Liver (tissue), 9 donors: ENCODE data around the gene RALGPS2. TPM values are rescaled to one million over a fixed set of nuclear protein-coding genes. Genes with fewer than 3 reads are reported as not detected.

ENCODE experiments used
- DNase-seq: peaks from one replicate; pipeline ENCODE4 v3.0.0-alpha.2; 2017; ENCODE audit warnings: low spot score
- H3K27ac ChIP-seq, 2 donors: one replicate each; pipeline ENCODE4 v1.7.0; 2013; ENCODE audit warnings: inconsistent platforms in 2 of 2, low read length in 2 of 2, control low read depth in 1 of 2, low read depth in 1 of 2, mild to moderate bottlenecking in 1 of 2
- H3K27me3 ChIP-seq, 4 donors: one replicate each; pipeline versions ENCODE4 v1.6.1 to v1.7.0; 2013; ENCODE audit warnings: low read length in 3 of 4, inconsistent platforms in 1 of 4, mild to moderate bottlenecking in 1 of 4, moderate library complexity in 1 of 4; ENCODE audit not compliant: control insufficient read depth in 4 of 4, insufficient read depth in 4 of 4
- H3K36me3 ChIP-seq, 4 donors: one replicate each; pipeline versions ENCODE4 v1.6.1 to v1.7.0; 2013; ENCODE audit warnings: low read length in 3 of 4, mild to moderate bottlenecking in 3 of 4, low read depth in 1 of 4, moderate library complexity in 1 of 4; ENCODE audit not compliant: control insufficient read depth in 4 of 4, insufficient read depth in 3 of 4
- H3K4me1 ChIP-seq, 4 donors: one replicate each; pipeline versions ENCODE4 v1.6.1 to v1.7.0; 2013; ENCODE audit warnings: low read length in 3 of 4, mild to moderate bottlenecking in 3 of 4, moderate library complexity in 1 of 4; ENCODE audit not compliant: control insufficient read depth in 4 of 4, insufficient read depth in 4 of 4
- H3K4me3 ChIP-seq, 3 donors: one replicate each; pipeline versions ENCODE4 v1.6.1 to v1.7.0; 2013; ENCODE audit warnings: low read length in 3 of 3, control low read depth in 1 of 3, low read depth in 1 of 3, mild to moderate bottlenecking in 1 of 3
- H3K9ac ChIP-seq, 2 donors: one replicate each; pipeline ENCODE4 v1.7.0; 2013; ENCODE audit warnings: low read length in 2 of 2, mild to moderate bottlenecking in 2 of 2, moderate library complexity in 2 of 2, control low read depth in 1 of 2, low read depth in 1 of 2
- H3K9me3 ChIP-seq, 4 donors: one replicate each; pipeline versions ENCODE4 v1.6.1 to v1.7.0; 2013; ENCODE audit warnings: low read length in 3 of 4; ENCODE audit not compliant: control insufficient read depth in 4 of 4
- ATF3 ChIP-seq: IDR thresholded peaks from 2 replicates; pipeline ENCODE4 v1.6.1; 2016; ENCODE audit warnings: antibody characterized with exemption
- CTCF ChIP-seq: fragments of 150-350 bp; IDR thresholded peaks from 2 replicates; pipeline ENCODE4 v1.5.1; 2017; ENCODE audit warnings: improper control_type of control experiment, low read depth, low read length; ENCODE audit not compliant: missing input control
- EGR1 ChIP-seq, 2 donors: IDR thresholded peaks; 2 replicates each; pipeline ENCODE4 v1.6.1; 2016 to 2018; ENCODE audit warnings: antibody characterized with exemption in 2 of 2, low read depth in 2 of 2
- FOXA1 ChIP-seq: IDR thresholded peaks from 2 replicates; pipeline ENCODE4 v1.6.1; 2016; ENCODE audit warnings: antibody characterized with exemption
- FOXA2 ChIP-seq: IDR thresholded peaks from 2 replicates; pipeline ENCODE4 v1.6.1; 2016; ENCODE audit warnings: antibody characterized with exemption
- GABPA ChIP-seq, 2 donors: IDR thresholded peaks in 1 of 2; conservative IDR thresholded peaks in 1 of 2; 2 replicates each; pipeline ENCODE4 v1.6.1; 2016; ENCODE audit warnings: antibody characterized with exemption in 2 of 2, mild to moderate bottlenecking in 1 of 2, moderate library complexity in 1 of 2
- HNF4A ChIP-seq, 2 donors: conservative IDR thresholded peaks; 2 replicates each; pipeline ENCODE4 v1.6.1; 2016; ENCODE audit warnings: antibody characterized with exemption in 2 of 2, mild to moderate bottlenecking in 2 of 2
- HNF4G ChIP-seq: IDR thresholded peaks from 2 replicates; pipeline ENCODE4 v1.6.1; 2016; ENCODE audit warnings: antibody characterized with exemption
- JUND ChIP-seq, 2 donors: IDR thresholded peaks; 2 replicates each; pipeline ENCODE4 v1.6.1; 2016; ENCODE audit warnings: antibody characterized with exemption in 2 of 2
- NR2F2 ChIP-seq: IDR thresholded peaks from 2 replicates; pipeline ENCODE4 v1.6.1; 2016; ENCODE audit warnings: antibody characterized with exemption
- RAD21 ChIP-seq, 2 donors: IDR thresholded peaks; 2 replicates each; pipeline ENCODE4 v1.6.1; 2016; ENCODE audit warnings: antibody characterized with exemption in 2 of 2, mild to moderate bottlenecking in 2 of 2
- RXRA ChIP-seq, 2 donors: IDR thresholded peaks; 2 replicates each; pipeline ENCODE4 v1.6.1; 2017 to 2018; ENCODE audit warnings: antibody characterized with exemption in 2 of 2, mild to moderate bottlenecking in 1 of 2
- SP1 ChIP-seq: IDR thresholded peaks from 2 replicates; pipeline ENCODE4 v1.6.1; 2018; ENCODE audit warnings: antibody characterized with exemption, mild to moderate bottlenecking
- TAF1 ChIP-seq: conservative IDR thresholded peaks from 2 replicates; pipeline ENCODE4 v1.6.1; 2016; ENCODE audit warnings: antibody characterized with exemption, mild to moderate bottlenecking
- YY1 ChIP-seq: IDR thresholded peaks from 2 replicates; pipeline ENCODE4 v1.6.1; 2016; ENCODE audit warnings: antibody characterized with exemption, mild to moderate bottlenecking
- WGBS: extraction: QIAGEN DNeasy Blood & Tissue Kit; methylation state at CpG from one replicate; pipeline ENCODE4 v1.1.7; 2013; 5-methylcytosine and 5-hydroxymethylcytosine counted together
- polyA plus RNA-seq, 2 donors: library from polyadenylated mRNA; stranded (reverse) in 1 of 2; unstranded in 1 of 2; fragments of 200-250 nt in 1 of 2; fragments of >200 nt in 1 of 2; fragmentation: Nextera tagmentation in 1 of 2; extraction: Ambion mirVana in 1 of 2; gene quantifications; one replicate each; pipeline versions ENCODE4 v1.2.1 to v1.2.3, GENCODE V29; 2013 to 2015
- total RNA-seq, 2 donors: library from RNA; depleted of rRNA; stranded (reverse); fragments of >200 nt; gene quantifications; one replicate each; pipeline ENCODE4 v1.2.3, GENCODE V29; 2014
- TF ChIP-seq, protein P1 (sequence below): IDR thresholded peaks from 2 replicates; pipeline ENCODE4 v1.6.1; 2016; ENCODE audit warnings: antibody characterized with exemption, mild to moderate bottlenecking
- TF ChIP-seq, protein P2 (sequence below): IDR thresholded peaks from 2 replicates; pipeline ENCODE4 v1.6.1; 2016; ENCODE audit warnings: antibody characterized with exemption
- TF ChIP-seq, protein P3 (sequence below): IDR thresholded peaks from 2 replicates; pipeline ENCODE4 v1.6.1; 2016; ENCODE audit warnings: antibody characterized with exemption
- donor health status: healthy.
- donor health status: healthy.
- donor health status: healthy.
- donor health status: healthy.
- donor health status: healthy.

RALGPS2 gene
- total and polyA plus RNA-seq, 4 donors = 8.1 to 39.2 (median 16.9) TPM

GRCh38 chr1:178740491-178740890, 15.4 kb downstream of the RALGPS2 start:
- no peaks in the 10 kb centered on the region for H3K27me3 ChIP-seq
- peaks cover 0 to 8% (median 0%) of the 10 kb centered on the region in 4 donors for H3K36me3 ChIP-seq
- peaks cover 0 to 7% (median 5%) of the 10 kb centered on the region in 4 donors for H3K4me1 ChIP-seq
- H3K4me3 ChIP-seq = no peak overlapping the region
- TF ChIP-seq ATF3 = no peak
- no peak for TF ChIP-seq YY1
- no peak for TF ChIP-seq FOXA2
- no peak for TF ChIP-seq HNF4G
- no peak for TF ChIP-seq HNF4A (conservative IDR thresholded peaks at IDR 0.05)
- TF ChIP-seq FOXA1 = no peak
- TF ChIP-seq GABPA (IDR thresholded peaks at IDR 0.05 in 1 of 2, conservative IDR thresholded peaks at IDR 0.05 in 1 of 2) = no peak
- no peak for TF ChIP-seq NR2F2
- TF ChIP-seq JUND (IDR thresholded peaks at IDR 0.05) = no peak
- TF ChIP-seq EGR1 (IDR thresholded peaks at IDR 0.05; ENCODE audit: low read depth in 2 of 2) = no peak
- TF ChIP-seq, protein P1, sequence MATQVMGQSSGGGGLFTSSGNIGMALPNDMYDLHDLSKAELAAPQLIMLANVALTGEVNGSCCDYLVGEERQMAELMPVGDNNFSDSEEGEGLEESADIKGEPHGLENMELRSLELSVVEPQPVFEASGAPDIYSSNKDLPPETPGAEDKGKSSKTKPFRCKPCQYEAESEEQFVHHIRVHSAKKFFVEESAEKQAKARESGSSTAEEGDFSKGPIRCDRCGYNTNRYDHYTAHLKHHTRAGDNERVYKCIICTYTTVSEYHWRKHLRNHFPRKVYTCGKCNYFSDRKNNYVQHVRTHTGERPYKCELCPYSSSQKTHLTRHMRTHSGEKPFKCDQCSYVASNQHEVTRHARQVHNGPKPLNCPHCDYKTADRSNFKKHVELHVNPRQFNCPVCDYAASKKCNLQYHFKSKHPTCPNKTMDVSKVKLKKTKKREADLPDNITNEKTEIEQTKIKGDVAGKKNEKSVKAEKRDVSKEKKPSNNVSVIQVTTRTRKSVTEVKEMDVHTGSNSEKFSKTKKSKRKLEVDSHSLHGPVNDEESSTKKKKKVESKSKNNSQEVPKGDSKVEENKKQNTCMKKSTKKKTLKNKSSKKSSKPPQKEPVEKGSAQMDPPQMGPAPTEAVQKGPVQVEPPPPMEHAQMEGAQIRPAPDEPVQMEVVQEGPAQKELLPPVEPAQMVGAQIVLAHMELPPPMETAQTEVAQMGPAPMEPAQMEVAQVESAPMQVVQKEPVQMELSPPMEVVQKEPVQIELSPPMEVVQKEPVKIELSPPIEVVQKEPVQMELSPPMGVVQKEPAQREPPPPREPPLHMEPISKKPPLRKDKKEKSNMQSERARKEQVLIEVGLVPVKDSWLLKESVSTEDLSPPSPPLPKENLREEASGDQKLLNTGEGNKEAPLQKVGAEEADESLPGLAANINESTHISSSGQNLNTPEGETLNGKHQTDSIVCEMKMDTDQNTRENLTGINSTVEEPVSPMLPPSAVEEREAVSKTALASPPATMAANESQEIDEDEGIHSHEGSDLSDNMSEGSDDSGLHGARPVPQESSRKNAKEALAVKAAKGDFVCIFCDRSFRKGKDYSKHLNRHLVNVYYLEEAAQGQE = no peak
- no peak for TF ChIP-seq RXRA (IDR thresholded peaks at IDR 0.05)
- TF ChIP-seq, protein P2, sequence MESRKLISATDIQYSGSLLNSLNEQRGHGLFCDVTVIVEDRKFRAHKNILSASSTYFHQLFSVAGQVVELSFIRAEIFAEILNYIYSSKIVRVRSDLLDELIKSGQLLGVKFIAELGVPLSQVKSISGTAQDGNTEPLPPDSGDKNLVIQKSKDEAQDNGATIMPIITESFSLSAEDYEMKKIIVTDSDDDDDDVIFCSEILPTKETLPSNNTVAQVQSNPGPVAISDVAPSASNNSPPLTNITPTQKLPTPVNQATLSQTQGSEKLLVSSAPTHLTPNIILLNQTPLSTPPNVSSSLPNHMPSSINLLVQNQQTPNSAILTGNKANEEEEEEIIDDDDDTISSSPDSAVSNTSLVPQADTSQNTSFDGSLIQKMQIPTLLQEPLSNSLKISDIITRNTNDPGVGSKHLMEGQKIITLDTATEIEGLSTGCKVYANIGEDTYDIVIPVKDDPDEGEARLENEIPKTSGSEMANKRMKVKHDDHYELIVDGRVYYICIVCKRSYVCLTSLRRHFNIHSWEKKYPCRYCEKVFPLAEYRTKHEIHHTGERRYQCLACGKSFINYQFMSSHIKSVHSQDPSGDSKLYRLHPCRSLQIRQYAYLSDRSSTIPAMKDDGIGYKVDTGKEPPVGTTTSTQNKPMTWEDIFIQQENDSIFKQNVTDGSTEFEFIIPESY = no peak
- no peak for TF ChIP-seq TAF1
- TF ChIP-seq CTCF = no peak
- no peak for TF ChIP-seq RAD21 (IDR thresholded peaks at IDR 0.05)
- TF ChIP-seq, protein P3, sequence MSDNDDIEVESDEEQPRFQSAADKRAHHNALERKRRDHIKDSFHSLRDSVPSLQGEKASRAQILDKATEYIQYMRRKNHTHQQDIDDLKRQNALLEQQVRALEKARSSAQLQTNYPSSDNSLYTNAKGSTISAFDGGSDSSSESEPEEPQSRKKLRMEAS = no peak
- no peak for TF ChIP-seq SP1
- H3K9me3 ChIP-seq = no peaks in the 10 kb centered on the region
- no peak overlapping the region for H3K9ac ChIP-seq
- no peak for DNase-seq
- 92% methylated on average over 1 of the region's 1 CpG for WGBS
- H3K27ac ChIP-seq = no peak overlapping the region
